SU-DHL-6 (cell line): ENCODE results near the gene DCLRE1C.

Experiments used
- EZH2phosphoT487 ChIP-seq: fragments of 200-600 bp; sonication (generic), shearing (Covaris generic); conservative IDR thresholded peaks from 2 replicates; pipeline ENCODE4 v1.6.1; 2018; ENCODE audit warnings: mild to moderate bottlenecking, antibody characterized with exemption, low read length, moderate library complexity, mixed read lengths
- TF ChIP-seq, protein P1 (sequence below): fragments of 200-600 bp; sonication (generic); IDR thresholded peaks from one replicate; pipeline ENCODE4 v1.5.1; 2017; ENCODE audit warnings: antibody characterized with exemption, mild to moderate bottlenecking, low read length, moderate library complexity; ENCODE audit not compliant: insufficient read depth, poor library complexity, severe bottlenecking

DNA sequence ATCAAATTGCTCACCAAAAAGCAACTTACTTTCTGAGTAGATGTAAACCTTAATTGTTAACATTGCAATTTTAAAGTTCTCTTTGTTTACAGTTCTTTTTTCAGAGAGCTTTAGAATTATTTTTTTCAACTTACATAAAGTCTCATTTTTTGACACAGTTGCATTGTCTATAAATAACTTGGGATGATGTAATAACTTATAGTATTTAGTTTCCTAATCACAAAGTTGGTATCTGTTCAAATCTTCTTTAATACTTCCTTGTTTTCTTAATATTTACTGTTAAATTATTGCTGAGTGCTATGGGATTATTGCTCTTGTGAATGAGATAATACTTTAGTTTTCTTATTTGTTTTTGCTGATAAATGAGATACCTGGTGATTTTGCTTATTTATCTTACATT is 94.1 kb downstream of the DCLRE1C start:
- TF ChIP-seq, protein P1, sequence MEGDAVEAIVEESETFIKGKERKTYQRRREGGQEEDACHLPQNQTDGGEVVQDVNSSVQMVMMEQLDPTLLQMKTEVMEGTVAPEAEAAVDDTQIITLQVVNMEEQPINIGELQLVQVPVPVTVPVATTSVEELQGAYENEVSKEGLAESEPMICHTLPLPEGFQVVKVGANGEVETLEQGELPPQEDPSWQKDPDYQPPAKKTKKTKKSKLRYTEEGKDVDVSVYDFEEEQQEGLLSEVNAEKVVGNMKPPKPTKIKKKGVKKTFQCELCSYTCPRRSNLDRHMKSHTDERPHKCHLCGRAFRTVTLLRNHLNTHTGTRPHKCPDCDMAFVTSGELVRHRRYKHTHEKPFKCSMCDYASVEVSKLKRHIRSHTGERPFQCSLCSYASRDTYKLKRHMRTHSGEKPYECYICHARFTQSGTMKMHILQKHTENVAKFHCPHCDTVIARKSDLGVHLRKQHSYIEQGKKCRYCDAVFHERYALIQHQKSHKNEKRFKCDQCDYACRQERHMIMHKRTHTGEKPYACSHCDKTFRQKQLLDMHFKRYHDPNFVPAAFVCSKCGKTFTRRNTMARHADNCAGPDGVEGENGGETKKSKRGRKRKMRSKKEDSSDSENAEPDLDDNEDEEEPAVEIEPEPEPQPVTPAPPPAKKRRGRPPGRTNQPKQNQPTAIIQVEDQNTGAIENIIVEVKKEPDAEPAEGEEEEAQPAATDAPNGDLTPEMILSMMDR: no peak
- no peak for TF ChIP-seq EZH2phosphoT487
